ENCODE results near the gene WFDC10B.
"Not testable (repeated sequence)": the region's sequence is repeated elsewhere in the genome, so short reads cannot be mapped to it uniquely, and the experiment has no call there.

WFDC10B gene

GRCh38 chr20:45649312-45649863 is 55.4 kb downstream of the WFDC10B start:
- Histone ChIP-seq H3K27me3 (ENCODE audit: control insufficient read depth, insufficient read depth, low read length, poor library complexity, severe bottlenecking) (no peaks in the 10 kb centered on the region), H3K9me3 (ENCODE audit: control insufficient read depth, low read length) (no peaks in the 10 kb centered on the region), H3K36me3 (ENCODE audit: control insufficient read depth, insufficient read depth, low read length) (no peaks in the 10 kb centered on the region), H3K27ac (ENCODE audit: insufficient read depth, low read depth, low read length, poor library complexity, severe bottlenecking) (no peak overlapping the region), H3K4me1 (ENCODE audit: control insufficient read depth, insufficient read depth, low read length) (no peaks in the 10 kb centered on the region), H3K4me3 (ENCODE audit: insufficient read depth, low read depth, low read length) (no peak overlapping the region)
- 81 to 82% methylated on average over 6 of the region's 6 CpGs for WGBS, 2 experiments

- Histone ChIP-seq H3K36me3 (ENCODE audit: control insufficient read depth, insufficient read depth, low read length) (no peaks in the 10 kb centered on the region), H3K27me3 (ENCODE audit: control insufficient read depth, insufficient read depth, low read length, poor library complexity, severe bottlenecking) (no peaks in the 10 kb centered on the region), H3K9me3 (ENCODE audit: control insufficient read depth, low read length) (no peaks in the 10 kb centered on the region), H3K4me3 (ENCODE audit: insufficient read depth, low read depth, low read length) (no peak overlapping the region), H3K4me1 (ENCODE audit: control insufficient read depth, insufficient read depth, low read length) (no peaks in the 10 kb centered on the region), H3K27ac (ENCODE audit: insufficient read depth, low read depth, low read length, poor library complexity, severe bottlenecking) (no peak overlapping the region)
- 86 to 92% methylated on average over 1 of the region's 1 CpG for WGBS, 2 experiments
These were observed 57.3 kb downstream of the WFDC10B start for GRCh38 chr20:45647441-45648050.

- H3K4me3 ChIP-seq (ENCODE audit: insufficient read depth, low read depth, low read length) = no peak overlapping the region
- no peak overlapping the region for H3K27ac ChIP-seq (ENCODE audit: insufficient read depth, low read depth, low read length, poor library complexity, severe bottlenecking)
- H3K27me3 ChIP-seq (ENCODE audit: control insufficient read depth, insufficient read depth, low read length, poor library complexity, severe bottlenecking) = no peaks in the 10 kb centered on the region
- 94 to 95% methylated on average over 3 of the region's 3 CpGs for WGBS, 2 experiments
- H3K9me3 ChIP-seq (ENCODE audit: control insufficient read depth, low read length) = no peaks in the 10 kb centered on the region
- H3K4me1 ChIP-seq (ENCODE audit: control insufficient read depth, insufficient read depth, low read length) = no peaks in the 10 kb centered on the region
- H3K36me3 ChIP-seq (ENCODE audit: control insufficient read depth, insufficient read depth, low read length) = no peaks in the 10 kb centered on the region
These were observed 57.9 kb downstream of the WFDC10B start for GRCh38 chr20:45646875-45647274.

GRCh38 chr20:45645869-45646268 is 59.0 kb downstream of the WFDC10B start:
- not testable (repeated sequence) for H3K27me3 ChIP-seq (ENCODE audit: control insufficient read depth, insufficient read depth, low read length, poor library complexity, severe bottlenecking); H3K36me3 ChIP-seq (ENCODE audit: control insufficient read depth, insufficient read depth, low read length); H3K9me3 ChIP-seq (ENCODE audit: control insufficient read depth, low read length); H3K4me3 ChIP-seq (ENCODE audit: insufficient read depth, low read depth, low read length); H3K27ac ChIP-seq (ENCODE audit: insufficient read depth, low read depth, low read length, poor library complexity, severe bottlenecking); H3K4me1 ChIP-seq (ENCODE audit: control insufficient read depth, insufficient read depth, low read length)
- WGBS, 2 experiments = 86 to 89% methylated on average over 28 of the region's 28 CpGs

GRCh38 chr20:45641076-45641475 is 63.7 kb downstream of the WFDC10B start:
- H3K27me3 ChIP-seq (ENCODE audit: control insufficient read depth, insufficient read depth, low read length, poor library complexity, severe bottlenecking); H3K9me3 ChIP-seq (ENCODE audit: control insufficient read depth, low read length); H3K4me3 ChIP-seq (ENCODE audit: insufficient read depth, low read depth, low read length); H3K4me1 ChIP-seq (ENCODE audit: control insufficient read depth, insufficient read depth, low read length); H3K36me3 ChIP-seq (ENCODE audit: control insufficient read depth, insufficient read depth, low read length); H3K27ac ChIP-seq (ENCODE audit: insufficient read depth, low read depth, low read length, poor library complexity, severe bottlenecking): not testable (repeated sequence)
- WGBS, 2 experiments = 95 to 98% methylated on average over 21 to 23 of the region's 24 CpGs

- Histone ChIP-seq H3K4me1 (ENCODE audit: control insufficient read depth, insufficient read depth, low read length) (no peaks in the 10 kb centered on the region), H3K9me3 (ENCODE audit: control insufficient read depth, low read length) (no peaks in the 10 kb centered on the region), H3K4me3 (ENCODE audit: insufficient read depth, low read depth, low read length) (no peak overlapping the region), H3K27me3 (ENCODE audit: control insufficient read depth, insufficient read depth, low read length, poor library complexity, severe bottlenecking) (no peaks in the 10 kb centered on the region), H3K27ac (ENCODE audit: insufficient read depth, low read depth, low read length, poor library complexity, severe bottlenecking) (no peak overlapping the region), H3K36me3 (ENCODE audit: control insufficient read depth, insufficient read depth, low read length) (no peaks in the 10 kb centered on the region)
- 93 to 98% methylated on average over 5 of the region's 5 CpGs for WGBS, 2 experiments
These were observed 65.1 kb downstream of the WFDC10B start for GRCh38 chr20:45639687-45640086.

GRCh38 chr20:45636513-45636912 is 68.3 kb downstream of the WFDC10B start:
- H3K36me3 ChIP-seq (ENCODE audit: control insufficient read depth, insufficient read depth, low read length) = no peaks in the 10 kb centered on the region
- H3K27ac ChIP-seq (ENCODE audit: insufficient read depth, low read depth, low read length, poor library complexity, severe bottlenecking) = no peak overlapping the region
- H3K4me3 ChIP-seq (ENCODE audit: insufficient read depth, low read depth, low read length) = no peak overlapping the region
- no peaks in the 10 kb centered on the region for H3K4me1 ChIP-seq (ENCODE audit: control insufficient read depth, insufficient read depth, low read length)
- H3K9me3 ChIP-seq (ENCODE audit: control insufficient read depth, low read length) = no peaks in the 10 kb centered on the region
- H3K27me3 ChIP-seq (ENCODE audit: control insufficient read depth, insufficient read depth, low read length, poor library complexity, severe bottlenecking) = no peaks in the 10 kb centered on the region
- 95% methylated on average over 1 of the region's 1 CpG for WGBS, 2 experiments

Measured in ectodermal cell (in vitro differentiated cells).